HepG2 (cell line): ENCODE data around the gene ITCH. TPM values are rescaled to one million over a fixed set of nuclear protein-coding genes. Genes with fewer than 3 reads are reported as not detected.

Experiments used
- CSRNP2 ChIP-seq: sonication (generic); formaldehyde crosslinking; conservative IDR thresholded peaks from 2 replicates; pipeline ENCODE4 v1.8.0; 2022; ENCODE audit warnings: low read depth, missing genetic modification reagents
- IRX3 ChIP-seq: sonication (generic); formaldehyde crosslinking; IDR thresholded peaks from 2 replicates; pipeline ENCODE4 v1.8.1; 2023; ENCODE audit warnings: mild to moderate bottlenecking, low read depth, missing genetic modification reagents, borderline replicate concordance
- JDP2 ChIP-seq: sonication (generic); formaldehyde crosslinking; IDR thresholded peaks from 2 replicates; pipeline ENCODE4 v1.8.1; 2022; ENCODE audit warnings: missing genetic modification reagents, borderline replicate concordance
- LRRFIP1 ChIP-seq: sonication (generic); formaldehyde crosslinking; conservative IDR thresholded peaks from 2 replicates; pipeline ENCODE4 v1.4.0; 2020; ENCODE audit warnings: missing genetic modification reagents
- PHF5A ChIP-seq: IDR thresholded peaks from one replicate; pipeline ENCODE4 v1.6.1; 2018; ENCODE audit warnings: low read depth, missing genetic modification reagents; ENCODE audit not compliant: unreplicated experiment
- POLR2A ChIP-seq, 2 experiments: IDR thresholded peaks; 2 replicates each; pipeline ENCODE4 v1.6.1; 2011; ENCODE audit warnings: low read depth in 2 of 2, low read length in 2 of 2, mild to moderate bottlenecking in 1 of 2, moderate library complexity in 1 of 2; ENCODE audit not compliant: insufficient read depth in 1 of 2
- RAD51 ChIP-seq: fragments of 450-650 bp; IDR thresholded peaks from 2 replicates; pipeline ENCODE4 v1.6.1; 2016; ENCODE audit warnings: borderline replicate concordance
- RBM22 ChIP-seq: fragments of 200-400 bp; formaldehyde crosslinking; optimal IDR thresholded peaks from 2 replicates; pipeline ENCODE3; 2017; ENCODE audit warnings: mild to moderate bottlenecking, low read length, moderate library complexity
- SALL1 ChIP-seq: sonication (generic); formaldehyde crosslinking; IDR thresholded peaks from 2 replicates; pipeline ENCODE4 v1.8.0; 2022; ENCODE audit warnings: mild to moderate bottlenecking, missing genetic modification reagents
- SMAD1 ChIP-seq: sonication (generic); formaldehyde crosslinking; IDR thresholded peaks from 2 replicates; pipeline ENCODE4 v1.4.0; 2020; ENCODE audit warnings: missing genetic modification reagents, low read depth, mild to moderate bottlenecking, borderline replicate concordance
- SOX5 ChIP-seq: IDR thresholded peaks from 2 replicates; pipeline ENCODE4 v1.6.1; 2016; ENCODE audit warnings: borderline replicate concordance
- SOX6 ChIP-seq, 2 experiments: fragments of 450-650 bp in 1 of 2; sonication (generic) in 1 of 2; formaldehyde crosslinking in 1 of 2; IDR thresholded peaks; 2 replicates each; pipeline versions ENCODE4 v1.4.0 to v1.6.1; 2017 to 2020; ENCODE audit warnings: antibody characterized with exemption in 1 of 2, mild to moderate bottlenecking in 1 of 2, missing genetic modification reagents in 1 of 2
- TIGD3 ChIP-seq: sonication (generic); formaldehyde crosslinking; IDR thresholded peaks from 2 replicates; pipeline ENCODE4 v1.5.1; 2020; ENCODE audit warnings: mild to moderate bottlenecking, missing genetic modification reagents, borderline replicate concordance
- ZNF276 ChIP-seq: sonication (generic); formaldehyde crosslinking; IDR thresholded peaks from 2 replicates; pipeline ENCODE4 v1.4.0; 2020; ENCODE audit warnings: mild to moderate bottlenecking, low read depth, missing genetic modification reagents
- ZNF431 ChIP-seq: sonication (generic); formaldehyde crosslinking; IDR thresholded peaks from 2 replicates; pipeline ENCODE4 v1.9.0; 2022; ENCODE audit warnings: missing genetic modification reagents, low read depth, mild to moderate bottlenecking, borderline replicate concordance
- ZNF510 ChIP-seq: sonication (generic); formaldehyde crosslinking; IDR thresholded peaks from 2 replicates; pipeline ENCODE4 v1.4.0; 2020; ENCODE audit warnings: low read depth, mild to moderate bottlenecking, missing genetic modification reagents
- ZNF639 ChIP-seq: conservative IDR thresholded peaks from 2 replicates; pipeline ENCODE4 v1.6.1; 2018; ENCODE audit warnings: missing genetic modification reagents
- ZNF792 ChIP-seq: IDR thresholded peaks from 2 replicates; pipeline ENCODE4 v1.6.1; 2016
- polyA plus RNA-seq, 8 experiments: library from polyadenylated mRNA; depleted of rRNA in 3 of 8; stranded (reverse) in 7 of 8; unstranded in 1 of 8; fragments of >200 nt; fragmentation: Illumina TruSeq in 4 of 8; extraction: Trizol in 4 of 8; gene quantifications; 2 replicates each; pipeline versions ENCODE4 v1.2.1 to v1.2.3, GENCODE V29; 2011 to 2016; ENCODE audit warnings: low read depth in 4 of 8, missing spikeins in 1 of 8, mixed read lengths in 1 of 8; ENCODE audit not compliant: insufficient read depth in 1 of 8
- total RNA-seq, 5 experiments: library from RNA; depleted of rRNA; stranded (reverse); fragments of >200 nt; fragmentation: Illumina TruSeq; extraction: Trizol; gene quantifications; 2 replicates each; pipeline ENCODE4 v1.2.3, GENCODE V29; 2016; ENCODE audit warnings: low read depth in 1 of 5

ITCH gene
- total and polyA plus RNA-seq, 2 of the 13 experiments (the other 11 are each of a cell fraction or from before 2014, with no cell fraction given) = 20.5 to 112 TPM

GRCh38 chr20:34407962-34408474 is 44.9 kb downstream of the ITCH start (continued):
- no peak for TF ChIP-seq CSRNP2 (CRISPR knock-in tag)
- no peak for TF ChIP-seq RAD51
- no peak for TF ChIP-seq LRRFIP1 (CRISPR knock-in tag)
- no peak for TF ChIP-seq JDP2 (CRISPR knock-in tag)
- peak; percentile 80; the same call in 1 of the 2 replicates for TF ChIP-seq IRX3
- TF ChIP-seq ZNF639 (CRISPR knock-in tag) = 0 out of 2 replicates have a peak, but pooled peaks have one; percentile 67
- TF ChIP-seq ZNF276 (CRISPR knock-in tag) = peak; percentile 78; the same call in 1 of the 2 replicates
- TF ChIP-seq ZNF510 (CRISPR knock-in tag) = no peak
- peak; percentile 95 for TF ChIP-seq ZNF792 (CRISPR knock-in tag)
- peak; percentile 91 for TF ChIP-seq SOX5 (CRISPR knock-in tag)
- peak; percentile 45; the same call in 1 of the 2 replicates for TF ChIP-seq SMAD1
- TF ChIP-seq RBM22 = peak; percentile 61
- no peak for TF ChIP-seq SOX6 (IDR thresholded peaks at IDR 0.05)
- TF ChIP-seq SOX6 (CRISPR knock-in tag; IDR thresholded peaks at IDR 0.05) = peak; percentile 97
- TF ChIP-seq PHF5A (CRISPR knock-in tag) = peak; percentile 99
- TF ChIP-seq SALL1 (CRISPR knock-in tag) = peak; percentile 100
- no peak for TF ChIP-seq POLR2A (IDR thresholded peaks at IDR 0.05; ENCODE audit: insufficient read depth in 1 of 2, low read depth in 2 of 2, low read length in 2 of 2)
- peak; percentile 88 for TF ChIP-seq ZNF431
- TF ChIP-seq TIGD3 = no peak
